Urothelium cell line (cell line): Measurements from ENCODE around the gene CNDP2.

ENCODE experiments used
- DNase-seq: peaks from one replicate; pipeline ENCODE4 v3.0.0; 2011; ENCODE audit warnings: low spot score, mixed read lengths
- FAIRE-seq: peaks from 2 replicates; lab custom pipeline; 2011; peaks lifted over from hg19 to GRCh38; lab: Jason Lieb, UNC

The CNDP2 gene

DNA sequence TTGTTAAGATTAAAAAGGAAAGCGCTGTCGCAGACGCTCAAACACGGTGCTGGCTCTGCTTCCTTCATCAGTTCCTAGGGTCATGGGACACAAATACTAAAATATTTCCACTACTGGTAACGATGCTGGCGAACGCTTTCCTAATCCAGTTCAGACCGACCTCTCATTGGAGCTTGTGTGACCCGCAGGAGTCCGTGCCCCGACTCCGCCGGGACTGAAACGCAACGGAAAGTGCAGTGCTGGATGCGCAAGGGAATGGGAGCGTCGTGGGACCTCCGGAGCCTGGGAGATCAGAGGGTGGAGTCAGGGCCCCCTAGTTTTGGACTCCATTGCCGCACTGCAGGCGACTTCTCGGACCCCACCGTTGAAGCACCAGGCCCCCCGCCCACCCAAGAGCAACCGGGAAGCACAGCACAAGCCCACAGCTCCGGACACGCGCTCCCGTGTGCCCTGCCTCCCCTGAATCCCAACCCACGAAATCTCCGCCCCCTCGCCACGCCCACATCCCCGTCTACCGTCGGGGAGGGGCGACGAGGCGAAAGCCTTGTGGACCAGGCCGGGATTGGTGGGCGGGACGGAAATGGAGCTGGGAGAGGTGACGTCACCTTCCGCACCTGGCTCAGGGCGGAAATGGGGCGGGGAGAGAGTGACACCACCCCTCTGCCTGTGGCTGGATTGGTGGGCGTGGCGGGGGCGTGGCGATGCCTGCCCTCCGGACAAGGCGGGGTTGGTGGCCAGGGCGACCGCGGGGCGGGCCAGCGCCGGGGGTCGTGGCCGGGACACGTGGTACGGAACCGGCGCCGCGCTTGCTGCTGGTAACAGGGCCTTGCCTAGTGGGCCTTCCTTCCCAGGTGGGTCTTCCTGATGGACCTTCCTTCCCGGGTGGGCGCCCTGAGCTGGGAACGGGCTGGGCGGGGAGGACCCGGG, at the start of gene CNDP2:
Gene CNDP2, plus strand, starts transcription at position 783 of the 927 bp plus-strand sequence. CDS start 3,611 bp downstream, outside the sequence.
- DNase-seq (peak; percentile 98), FAIRE-seq (peak; percentile 96)

DNA sequence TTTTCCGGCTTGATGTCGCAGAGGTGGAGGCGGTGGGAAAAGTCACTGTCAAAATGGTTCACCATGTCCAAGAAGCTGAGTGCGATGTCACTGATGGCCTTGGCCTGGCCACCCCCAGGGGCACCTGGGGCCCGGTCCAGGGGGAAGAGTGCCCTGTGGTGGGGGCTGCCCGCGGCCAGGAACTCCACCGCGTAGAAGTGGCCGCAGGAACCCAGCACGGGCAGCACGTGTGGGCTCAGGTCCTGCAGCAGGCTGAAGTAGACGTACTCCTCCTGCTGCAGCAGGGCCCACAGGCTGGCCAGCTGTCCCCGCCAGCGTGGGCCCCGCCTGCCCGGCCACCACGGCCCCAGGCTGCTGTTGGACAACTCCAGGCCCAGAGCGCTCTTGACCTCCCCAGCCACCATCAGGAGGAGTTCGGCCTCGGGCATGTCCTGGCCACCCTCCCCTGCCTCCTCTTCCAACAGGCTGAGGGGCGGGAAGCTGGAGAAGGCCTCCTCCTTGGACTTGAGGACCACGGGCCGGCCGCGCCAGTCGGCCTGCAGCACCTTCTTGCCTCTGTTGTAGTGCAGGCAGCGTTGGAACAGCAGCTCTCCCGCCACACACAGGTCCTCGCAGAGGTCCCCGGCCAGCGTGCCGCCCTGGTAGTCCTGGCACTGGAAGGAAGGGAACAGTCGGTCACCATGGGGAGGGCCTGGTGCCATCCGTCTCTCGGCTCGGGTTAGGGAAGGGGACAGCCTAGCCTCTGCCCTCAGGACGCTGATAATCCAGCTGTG, 49.3 kb upstream of the CNDP2 start:
- FAIRE-seq (no peak), DNase-seq (no peak)

DNA sequence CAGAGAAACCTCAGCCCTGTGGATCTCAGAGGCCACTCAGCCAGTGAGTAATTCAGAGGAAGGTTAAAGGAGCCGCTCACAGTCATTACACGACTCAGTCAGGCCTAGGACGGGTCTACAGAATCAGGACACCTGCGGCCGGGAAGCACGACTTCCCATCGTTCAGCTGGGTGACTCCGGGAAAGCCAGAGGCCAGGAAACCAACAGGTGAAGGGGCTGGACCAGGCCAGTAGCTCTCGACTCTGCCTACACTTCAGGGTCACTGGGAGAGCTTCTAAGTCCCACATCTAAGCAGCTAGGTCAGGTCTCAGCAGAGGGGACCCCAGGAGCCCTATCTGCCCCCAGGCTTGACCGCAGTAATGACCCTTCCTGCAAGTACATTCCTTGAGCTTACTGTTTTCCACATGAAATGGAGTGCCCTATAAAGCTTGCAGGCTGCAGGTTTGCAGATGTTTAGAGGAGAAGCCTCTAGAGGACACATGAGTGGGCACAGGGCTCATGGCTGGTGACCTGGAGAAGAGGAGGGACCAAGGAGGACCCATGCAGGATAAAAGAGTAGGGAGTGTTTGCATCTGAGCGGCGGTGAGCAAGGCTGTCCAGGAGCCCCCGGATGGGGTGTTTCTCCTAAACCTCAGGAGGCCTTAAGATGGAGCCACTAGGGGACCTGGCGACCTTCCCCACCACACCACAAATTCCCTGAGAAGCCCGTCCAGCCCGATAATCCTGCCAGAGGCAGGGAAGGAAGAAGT, 48.6 kb upstream of the CNDP2 start:
- FAIRE-seq (no peak), DNase-seq (no peak)

DNA sequence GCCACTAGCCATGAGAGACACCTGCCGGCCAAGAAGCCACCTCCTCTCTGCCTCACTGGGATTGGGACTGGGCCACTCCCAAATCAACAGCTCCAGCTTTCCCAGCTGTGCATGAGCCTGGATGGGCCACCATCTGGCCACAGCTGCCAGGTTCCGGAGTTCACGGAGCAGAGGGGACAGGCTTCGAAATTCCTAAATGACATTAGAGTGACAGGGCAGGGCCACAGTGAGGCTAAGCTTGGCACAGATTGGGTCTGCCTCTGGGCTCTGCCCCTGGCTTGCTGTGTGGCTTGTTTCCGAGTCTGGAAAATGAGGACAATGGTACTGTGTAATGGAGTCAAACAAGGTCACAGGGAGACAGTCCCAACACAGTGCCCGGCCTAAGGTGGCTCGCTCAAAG, 45.5 kb upstream of the CNDP2 start:
- FAIRE-seq (no peak), DNase-seq (no peak)

DNA sequence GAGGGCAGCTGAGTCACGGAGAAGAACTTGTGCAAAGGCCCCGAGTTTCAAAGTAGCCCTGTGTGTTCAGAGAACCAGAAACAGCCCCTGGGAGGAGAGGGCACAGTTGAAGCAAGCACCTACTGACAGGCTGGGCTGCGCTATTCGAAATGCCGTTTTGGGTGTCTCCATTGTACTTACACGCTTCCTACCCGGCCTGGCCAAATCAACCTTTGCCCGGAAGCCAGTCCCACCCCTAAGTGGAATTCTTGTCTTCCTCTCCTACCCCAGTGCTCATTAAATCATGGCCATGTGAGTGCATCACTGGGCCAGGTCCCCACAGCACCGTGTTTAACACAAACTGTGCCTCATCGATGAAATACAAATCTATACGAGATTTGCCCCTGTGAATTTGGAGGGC, 45.0 kb upstream of the CNDP2 start:
- DNase-seq (no peak), FAIRE-seq (no peak)

DNA sequence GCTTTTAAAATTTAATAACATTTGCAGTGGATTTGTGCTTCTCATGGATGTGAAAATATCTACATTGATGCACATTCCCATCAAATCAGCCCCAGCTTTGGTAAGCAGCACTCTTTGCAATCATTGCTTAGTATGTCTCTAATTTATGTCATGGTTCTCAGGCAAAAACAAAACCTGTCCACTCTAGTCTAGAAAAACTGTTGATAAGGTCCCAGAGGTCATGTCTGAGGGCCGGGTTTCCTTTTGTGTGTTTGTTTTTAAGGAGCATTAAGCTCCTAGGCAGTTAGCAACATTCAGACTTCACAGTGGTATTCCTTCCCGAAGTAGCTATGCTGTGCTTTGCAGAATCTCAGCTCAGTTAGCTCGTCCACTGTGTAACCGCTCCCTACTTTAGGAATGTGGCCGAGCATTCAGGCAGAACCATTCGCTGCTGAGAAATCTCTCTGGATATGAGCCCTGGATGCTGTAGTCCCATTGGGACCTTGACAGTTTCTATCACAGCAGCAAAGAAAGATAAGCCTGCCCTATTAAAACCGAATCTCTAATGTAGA, 43.1 kb upstream of the CNDP2 start:
- FAIRE-seq = no peak
- DNase-seq = no peak

DNA sequence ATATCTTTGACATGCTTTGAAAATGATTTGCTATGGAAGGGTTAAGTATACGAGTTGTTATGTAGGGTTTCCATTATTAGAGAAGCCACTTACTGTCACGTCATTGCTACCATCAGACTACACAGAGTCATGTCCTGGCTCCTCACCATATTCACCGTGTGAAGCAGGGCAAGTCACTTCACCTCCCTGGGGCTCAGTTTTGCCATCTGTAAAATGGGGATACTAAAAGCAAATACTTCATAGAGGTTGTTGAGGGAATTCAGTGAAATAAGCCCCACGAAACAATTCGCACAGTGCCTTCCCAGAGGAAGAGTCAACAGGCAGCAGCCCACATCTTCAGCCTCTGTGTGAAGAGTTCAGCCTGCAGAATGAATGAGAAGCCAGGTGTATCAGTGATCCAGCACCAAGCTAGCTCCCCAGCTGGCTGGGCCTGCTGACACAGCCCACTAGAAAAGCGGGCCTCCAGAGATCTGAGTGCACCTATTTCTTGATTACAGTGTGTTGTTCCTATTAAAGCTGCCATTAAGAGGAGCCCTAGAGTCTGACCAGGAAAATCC, 42.4 kb upstream of the CNDP2 start:
- no peak for FAIRE-seq
- no peak for DNase-seq

DNA sequence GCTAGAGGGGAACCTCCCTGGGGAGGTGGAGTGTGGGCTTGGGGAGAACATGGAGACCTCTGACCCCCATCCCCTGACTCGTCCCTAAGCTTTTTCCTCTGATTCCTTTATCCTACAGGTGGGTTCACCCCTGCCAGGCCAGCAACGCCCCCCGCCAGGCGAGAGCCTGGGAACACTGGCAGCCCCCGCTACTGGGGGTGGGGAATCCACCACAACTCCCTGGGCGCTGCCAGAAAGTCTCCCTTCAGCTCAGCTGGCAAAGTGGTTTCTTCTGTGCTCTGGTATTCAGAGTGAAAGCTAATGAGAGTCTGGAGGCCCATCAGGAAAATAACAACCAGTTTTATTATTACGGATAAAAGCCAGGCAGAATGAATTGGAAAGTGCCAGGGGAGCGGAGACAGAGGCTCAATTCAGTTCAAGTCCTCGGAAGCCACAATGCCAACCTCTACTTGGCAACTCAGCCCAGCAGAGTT, 41.8 kb upstream of the CNDP2 start:
- FAIRE-seq = no peak
- no peak for DNase-seq

DNA sequence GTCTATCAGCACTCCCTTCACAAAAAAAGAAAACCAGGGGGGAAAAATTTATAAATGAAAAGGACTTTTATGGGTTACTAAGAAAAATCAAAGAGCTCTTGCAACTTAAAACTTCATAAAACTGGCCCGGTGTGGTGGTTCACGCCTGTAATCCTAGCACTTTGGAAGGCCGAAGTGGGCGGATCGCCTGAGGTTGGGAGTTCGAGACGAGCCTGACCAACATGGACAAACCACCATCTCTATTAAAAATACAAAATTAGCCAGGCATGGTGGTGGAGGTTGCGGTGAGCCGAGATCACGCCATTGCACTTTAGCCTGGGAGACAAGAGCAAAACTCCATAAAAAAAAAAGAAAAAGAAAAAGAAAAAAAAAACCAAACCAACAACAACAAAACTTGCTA, 40.8 kb upstream of the CNDP2 start:
- DNase-seq = no peak
- FAIRE-seq = no peak

DNA sequence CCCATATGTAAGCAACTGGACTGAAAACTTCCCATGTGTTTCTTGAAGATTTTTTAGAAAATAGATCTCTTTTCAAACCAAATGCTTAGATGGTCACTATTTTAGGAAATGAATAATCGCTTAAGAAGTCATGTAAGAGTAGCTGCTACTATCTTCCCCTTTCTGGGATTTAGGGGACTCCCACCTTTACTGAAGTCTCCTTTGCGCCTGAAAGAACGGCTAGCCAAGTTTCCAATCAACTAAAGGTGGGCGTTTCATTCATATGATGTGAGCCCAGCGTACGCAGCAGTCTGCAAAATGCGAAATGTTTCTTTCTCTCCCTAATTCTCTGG, 40.2 kb upstream of the CNDP2 start:
- DNase-seq (no peak), FAIRE-seq (no peak)

DNA sequence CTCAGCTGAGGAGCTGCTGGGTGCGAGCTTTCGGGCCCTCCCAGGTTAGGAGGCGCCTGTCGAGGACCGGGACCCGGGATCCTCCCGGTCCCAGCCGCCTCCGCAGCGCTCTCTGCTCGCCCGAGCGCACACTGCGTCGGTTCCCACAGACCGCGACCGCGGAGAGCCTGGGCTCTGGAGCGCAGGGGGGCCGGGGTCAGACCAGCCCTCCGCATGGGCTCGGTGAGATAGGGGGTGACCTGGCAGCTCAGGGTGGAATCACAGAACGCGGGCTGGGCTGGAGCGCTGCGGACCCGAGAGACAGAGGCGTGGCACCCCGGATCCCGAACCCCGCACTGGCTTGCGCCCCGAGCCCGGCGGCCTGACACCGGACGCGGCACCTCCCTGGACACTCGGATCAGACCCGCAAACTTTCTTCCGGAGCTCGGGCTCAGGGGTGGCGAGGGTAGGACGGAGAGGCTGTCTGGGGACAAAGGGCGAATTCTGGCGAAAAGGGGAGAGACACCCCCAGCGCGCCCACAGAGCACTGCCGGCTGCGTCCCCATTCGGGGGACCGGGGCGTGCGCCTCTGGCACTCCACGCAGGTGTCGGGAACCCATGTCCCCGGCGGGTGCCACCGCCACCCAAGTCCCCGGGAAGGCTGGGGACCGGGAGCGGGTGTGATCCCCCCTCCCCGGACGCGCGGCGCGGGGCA, 39.7 kb upstream of the CNDP2 start:
- DNase-seq (no peak), FAIRE-seq (no peak)

DNA sequence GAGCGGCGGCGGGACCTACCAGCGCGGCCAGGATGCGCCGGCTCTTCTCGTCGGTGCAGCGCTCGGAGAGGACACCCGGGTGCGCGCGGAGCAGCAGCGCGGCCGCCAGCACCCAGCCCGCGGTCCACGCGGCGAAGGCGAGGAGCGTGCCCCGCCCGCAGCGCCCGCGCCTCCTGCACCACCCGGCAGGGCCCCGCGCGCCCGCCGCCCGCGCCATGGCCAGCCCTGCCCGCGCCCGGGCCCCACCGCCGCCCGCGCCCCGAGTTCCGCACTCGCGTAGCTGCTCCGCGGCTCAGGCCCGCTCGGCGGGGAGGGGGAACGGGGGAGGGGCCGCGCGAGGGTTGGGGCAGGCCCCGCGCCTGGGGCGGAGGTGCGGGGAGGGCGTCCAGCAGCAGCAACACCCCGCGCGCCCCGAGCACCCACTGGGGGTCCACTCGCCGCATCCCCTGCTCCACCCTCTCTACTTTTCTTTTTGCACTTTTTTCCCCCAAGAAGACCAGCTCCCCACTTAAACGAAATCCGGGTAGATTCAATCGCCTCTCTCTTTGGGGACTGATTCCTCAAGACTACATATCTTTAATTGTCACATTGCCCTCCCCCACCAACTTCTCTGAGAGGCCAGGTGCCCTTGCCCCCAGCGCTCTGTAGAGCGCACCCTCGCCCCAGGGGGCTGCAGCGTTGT, 39.0 kb upstream of the CNDP2 start, which contains the start of gene DIPK1C:
Gene DIPK1C, minus strand, starts transcription at position 266 of the 682 bp plus-strand sequence. Its CDS starts 49 bp downstream, at position 217.
- DNase-seq (no peak), FAIRE-seq (no peak)

DNA sequence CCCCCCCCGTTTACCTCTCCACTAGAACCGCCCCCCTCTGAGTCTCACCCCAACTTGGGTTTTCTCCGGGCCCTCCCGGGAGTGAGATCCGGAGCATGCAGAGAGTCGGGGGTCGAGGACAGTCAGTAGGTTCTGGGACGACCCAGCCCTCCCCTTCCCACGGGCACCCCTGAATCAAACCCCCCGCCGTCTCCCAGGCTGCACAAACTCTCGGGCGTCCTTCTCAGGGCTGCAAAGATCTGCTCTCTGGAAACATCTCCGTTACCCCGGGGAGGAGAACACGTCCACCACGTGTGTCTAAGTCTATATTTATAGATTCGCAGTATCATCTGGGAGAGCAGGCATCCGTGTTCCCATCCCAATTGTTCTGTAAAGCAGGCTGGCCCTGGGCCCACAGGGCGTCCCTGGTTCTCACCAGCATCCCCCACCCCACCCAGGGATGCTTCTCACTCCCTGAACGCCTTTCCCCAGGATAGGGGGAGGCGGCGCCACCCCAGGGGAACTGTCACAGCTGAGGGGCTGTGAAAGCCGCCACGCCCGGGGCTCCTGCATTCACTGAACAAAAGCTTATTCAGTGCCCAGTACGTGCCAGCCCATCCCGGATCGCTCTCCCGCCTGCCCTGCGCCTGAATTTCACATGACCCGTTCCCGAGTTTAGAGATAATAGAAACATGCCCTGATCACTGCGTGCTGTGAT, 38.3 kb upstream of the CNDP2 start:
- DNase-seq = no peak
- FAIRE-seq = no peak

DNA sequence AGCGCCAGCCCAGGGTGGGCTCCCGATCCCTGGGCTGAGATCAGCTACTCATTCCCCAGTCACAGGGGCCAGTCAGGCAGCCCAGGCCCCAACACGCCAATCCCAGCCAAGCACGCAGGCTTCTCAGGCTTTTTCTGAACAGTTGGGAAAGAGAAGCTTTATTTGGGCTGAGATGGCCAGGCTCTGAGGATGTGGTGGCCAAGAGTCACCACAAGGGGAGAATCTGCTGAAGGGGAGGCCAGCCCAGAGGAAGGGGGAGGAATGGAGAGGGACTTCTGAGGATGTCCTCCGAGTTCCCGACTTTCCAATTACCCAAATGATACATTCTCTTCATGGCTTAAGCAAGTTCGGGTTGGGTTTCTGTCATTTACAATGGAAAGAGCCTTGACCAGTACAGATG, 36.3 kb upstream of the CNDP2 start:
- no peak for FAIRE-seq

DNA sequence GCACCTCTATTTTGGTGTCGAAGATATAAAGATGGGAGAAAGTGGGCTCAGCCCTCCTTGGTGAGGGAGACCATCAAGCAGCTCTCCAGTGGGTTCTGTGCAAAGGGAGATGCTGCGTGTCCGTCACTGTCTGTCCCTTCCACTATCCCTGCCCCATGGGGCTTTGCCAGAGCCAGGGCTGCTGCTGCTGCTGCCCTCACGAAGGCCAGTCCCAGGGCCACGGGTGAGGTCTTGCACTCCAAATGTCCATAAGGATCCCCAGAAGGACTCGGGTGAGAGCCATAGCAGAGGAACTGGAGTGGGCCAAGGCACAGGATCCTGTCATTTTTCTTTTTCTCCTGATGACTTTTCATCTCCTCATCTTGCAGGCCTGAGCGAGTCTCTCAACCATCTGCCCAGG, 35.3 kb upstream of the CNDP2 start:
- no peak for DNase-seq
- no peak for FAIRE-seq

More for the DNA sequence above, 36.3 kb upstream of the CNDP2 start:
- DNase-seq = peak; percentile 33

DNA sequence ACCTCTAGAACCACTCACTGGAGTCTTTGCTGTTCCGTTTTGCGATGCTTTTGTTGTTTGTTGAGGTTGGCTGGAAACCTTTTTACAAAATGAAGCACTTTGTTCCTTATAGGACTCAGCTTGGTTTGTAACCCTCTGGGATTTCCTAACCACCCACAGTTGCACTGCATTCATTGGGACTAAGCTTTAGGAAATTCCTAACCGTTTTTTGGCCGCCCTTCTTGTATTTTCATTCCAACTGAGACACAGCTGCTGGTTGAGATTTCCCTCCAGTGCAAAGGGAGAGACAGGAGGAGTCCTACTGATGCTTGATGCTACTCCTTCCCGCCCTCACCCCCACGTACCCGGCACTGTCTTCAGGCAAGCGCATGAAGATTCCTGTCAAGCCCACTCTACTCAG, 32.9 kb upstream of the CNDP2 start:
- no peak for FAIRE-seq

DNA sequence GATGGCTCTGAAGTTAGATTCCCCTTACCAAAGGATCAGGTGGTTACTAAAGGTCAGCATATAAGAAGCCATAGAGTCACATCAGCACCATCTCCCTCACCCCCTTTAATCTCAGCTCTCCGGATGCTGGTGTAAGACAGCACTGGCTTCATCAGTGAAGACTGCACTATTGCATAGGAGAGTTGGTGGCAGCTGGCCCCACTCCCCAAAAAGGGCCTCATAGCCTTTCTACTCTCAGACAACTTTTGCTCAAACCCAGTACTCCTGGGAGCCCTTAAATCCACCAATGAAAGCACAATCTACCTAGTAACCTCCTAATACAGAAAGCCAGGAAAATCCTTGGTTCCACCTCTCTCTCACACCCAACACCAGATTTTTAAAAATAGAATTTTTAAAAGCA, 32.2 kb upstream of the CNDP2 start:
- DNase-seq (no peak), FAIRE-seq (no peak)

More for the DNA sequence above, 32.9 kb upstream of the CNDP2 start:
- DNase-seq = no peak

DNA sequence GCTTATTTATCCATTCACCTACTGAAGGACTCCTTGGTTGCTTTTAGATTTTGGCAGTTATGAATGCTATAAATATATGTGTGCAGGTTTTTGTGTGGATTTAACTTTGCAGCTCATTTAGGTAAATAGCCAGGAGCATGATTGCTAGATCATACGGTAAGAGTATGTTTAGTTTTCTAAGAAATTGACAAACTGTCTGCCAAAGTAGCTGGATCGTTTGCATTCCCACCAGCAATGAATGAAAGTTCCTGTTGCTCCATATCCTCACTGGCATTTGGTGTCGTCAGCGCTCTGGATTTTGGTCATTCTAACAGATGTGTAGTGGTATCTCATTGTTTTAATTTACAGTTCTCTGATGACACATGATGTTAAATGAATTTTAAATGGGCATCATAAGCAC, 30.4 kb upstream of the CNDP2 start:
- no peak for DNase-seq
- FAIRE-seq = no peak
